Neural cell (in vitro differentiated cells): ENCODE data around the gene RALGDS. TPM values are rescaled to one million over a fixed set of nuclear protein-coding genes. Genes with fewer than 3 reads are reported as not detected.

Experiments
- H2AFZ ChIP-seq: fragments of 200-600, 300-800 bp; sonication (generic), shearing (Covaris generic); 2 replicates; pipeline ENCODE4 v1.6.0; 2014; ENCODE audit warnings: low read depth, mild to moderate bottlenecking, antibody characterized with exemption, low read length, moderate library complexity
- H3F3A ChIP-seq: fragments of 200-600 bp; shearing (Covaris generic); 2 replicates; pipeline ENCODE4 v1.6.1; 2016; ENCODE audit warnings: mild to moderate bottlenecking, moderate library complexity, mixed read lengths, antibody characterized with exemption, low read length; ENCODE audit not compliant: insufficient read depth, poor library complexity, severe bottlenecking
- H3K27ac ChIP-seq: fragments of 200-600, 300-800 bp; sonication (generic), shearing (Covaris generic); 2 replicates; pipeline ENCODE4 v1.5.1; 2014; ENCODE audit warnings: mild to moderate bottlenecking, low read length, moderate library complexity
- H3K27me3 ChIP-seq: fragments of 300-800, 200-600 bp; sonication (generic), shearing (Covaris generic); 2 replicates; pipeline ENCODE4 v1.6.0; 2014; ENCODE audit warnings: mild to moderate bottlenecking, low read depth, low read length, moderate library complexity; ENCODE audit not compliant: insufficient read depth
- H3K36me3 ChIP-seq: fragments of 300-800, 200-600 bp; sonication (generic), shearing (Covaris generic); 2 replicates; pipeline ENCODE4 v1.5.1; 2014; ENCODE audit warnings: mild to moderate bottlenecking, antibody characterized with exemption, low read length, moderate library complexity; ENCODE audit not compliant: insufficient read depth
- H3K4me2 ChIP-seq: fragments of 300-800, 200-600 bp; sonication (generic), shearing (Covaris generic); 2 replicates; pipeline ENCODE4 v1.6.0; 2014; ENCODE audit warnings: mild to moderate bottlenecking, low read length
- H3K4me3 ChIP-seq: fragments of 300-800, 200-600 bp; sonication (generic), shearing (Covaris generic); 2 replicates; pipeline ENCODE4 v1.5.1; 2014; ENCODE audit warnings: mild to moderate bottlenecking, low read length, moderate library complexity
- H3K79me2 ChIP-seq: fragments of 200-600 bp; shearing (Covaris generic); replicated peaks from 2 replicates; pipeline ENCODE4 v1.6.0; 2014; ENCODE audit warnings: mild to moderate bottlenecking, low read length, moderate library complexity; ENCODE audit not compliant: insufficient read depth
- H3K9ac ChIP-seq: fragments of 300-800, 200-600 bp; sonication (generic), shearing (Covaris generic); 2 replicates; pipeline ENCODE4 v1.6.1; 2016; ENCODE audit warnings: mild to moderate bottlenecking, low read length, mixed read lengths
- H3K9me2 ChIP-seq: fragments of 200-600 bp; shearing (Covaris generic); 2 replicates; pipeline ENCODE4 v1.6.1; 2016; ENCODE audit warnings: mild to moderate bottlenecking, low read length, mixed read lengths; ENCODE audit not compliant: insufficient read depth
- H3K9me3 ChIP-seq: fragments of 200-600, 300-800 bp; sonication (generic), shearing (Covaris generic); 2 replicates; pipeline ENCODE4 v1.6.1; 2016; ENCODE audit warnings: mild to moderate bottlenecking, mixed run types, low read length, moderate library complexity, mixed read lengths
- H4K20me1 ChIP-seq: fragments of 200-600 bp; shearing (Covaris generic); 2 replicates; pipeline ENCODE4 v1.6.1; 2016; ENCODE audit warnings: mild to moderate bottlenecking, mixed run types; ENCODE audit not compliant: insufficient read depth
- EP300 ChIP-seq: fragments of 450-650 bp; conservative IDR thresholded peaks from 2 replicates; pipeline ENCODE4 v1.6.1; 2014; ENCODE audit warnings: antibody characterized with exemption, mild to moderate bottlenecking, moderate library complexity; ENCODE audit not compliant: poor library complexity, severe bottlenecking
- EZH2 ChIP-seq: fragments of 200-600, 300-800 bp; shearing (Covaris generic), sonication (generic); IDR thresholded peaks from 2 replicates; pipeline ENCODE4 v1.6.1; 2014; ENCODE audit warnings: antibody characterized with exemption, low read length, borderline replicate concordance, mild to moderate bottlenecking; ENCODE audit not compliant: insufficient read depth, poor library complexity, severe bottlenecking
- MXI1 ChIP-seq: fragments of 450-650 bp; conservative IDR thresholded peaks from 2 replicates; pipeline ENCODE4 v1.6.1; 2014; ENCODE audit warnings: antibody characterized with exemption, mild to moderate bottlenecking; ENCODE audit not compliant: poor library complexity, severe bottlenecking
- POLR2AphosphoS5 ChIP-seq: IDR thresholded peaks from 2 replicates; pipeline ENCODE4 v1.6.1; 2012
- RAD21 ChIP-seq: fragments of 450-650 bp; conservative IDR thresholded peaks from 2 replicates; pipeline ENCODE4 v1.6.1; 2014; ENCODE audit warnings: antibody characterized with exemption, mild to moderate bottlenecking, moderate library complexity
- SMC3 ChIP-seq: fragments of 450-650 bp; conservative IDR thresholded peaks from 2 replicates; pipeline ENCODE4 v1.6.1; 2014; ENCODE audit warnings: antibody characterized with exemption, mild to moderate bottlenecking, moderate library complexity; ENCODE audit not compliant: poor library complexity
- TAF1 ChIP-seq: IDR thresholded peaks from 2 replicates; pipeline ENCODE4 v1.6.1; 2012; ENCODE audit warnings: low read depth
- polyA plus RNA-seq: library from polyadenylated mRNA; depleted of rRNA; stranded (reverse); fragments of >200 nt; gene quantifications from 2 replicates; pipeline ENCODE4 v1.2.3, GENCODE V29; 2014
- TF ChIP-seq, protein P1 (sequence below): fragments of 450-650 bp; IDR thresholded peaks from 2 replicates; pipeline ENCODE4 v1.5.1; 2014; ENCODE audit warnings: antibody characterized with exemption, mild to moderate bottlenecking, moderate library complexity; ENCODE audit not compliant: poor library complexity, severe bottlenecking
- TF ChIP-seq, protein P2 (sequence below): IDR thresholded peaks from 2 replicates; pipeline ENCODE4 v1.6.1; 2012; ENCODE audit warnings: borderline replicate concordance

The RALGDS gene
- polyA plus RNA-seq, 1 donor from 2014 or later: 174 TPM

DNA sequence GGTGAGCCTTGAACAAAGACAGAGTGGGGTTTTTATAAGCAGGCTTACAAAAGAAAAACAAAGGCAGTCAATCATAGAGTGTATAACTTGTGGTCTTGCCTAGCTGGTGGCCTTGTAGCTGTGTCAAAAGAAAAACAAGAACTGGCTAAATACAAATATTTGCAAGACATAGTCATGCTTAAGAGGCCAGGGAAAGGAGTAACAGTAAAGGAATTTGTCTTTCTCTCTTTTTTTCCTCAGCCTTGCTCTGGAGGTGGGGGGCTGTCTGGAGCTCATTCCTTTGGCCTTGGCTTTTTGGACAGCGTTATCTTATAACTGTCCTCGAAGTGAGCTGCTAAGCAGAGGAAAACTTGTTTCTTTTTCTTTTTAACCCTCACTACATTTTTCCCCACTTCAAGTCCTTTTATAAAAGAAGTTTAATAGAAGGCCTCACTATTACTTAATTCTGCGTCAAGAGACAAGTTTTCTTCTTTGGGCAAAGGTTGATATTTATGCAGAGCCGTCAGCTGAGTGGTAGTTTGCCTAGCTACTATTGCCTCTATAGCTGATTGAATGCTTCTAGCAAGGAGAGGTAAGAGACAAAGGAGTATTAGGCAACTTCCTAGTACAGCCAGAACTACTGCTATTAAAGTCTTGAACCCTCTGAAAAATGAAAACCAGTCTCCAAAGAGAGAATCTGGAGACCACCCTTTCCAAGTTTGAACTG lies 45.0 kb downstream of the RALGDS start:
- Histone ChIP-seq H3K27me3 (no peaks in the 10 kb centered on the region), H3K9ac (no peak overlapping the region), H3K9me3 (no peaks in the 10 kb centered on the region), H3K9me2 (no peaks in the 10 kb centered on the region), H3K36me3 (no peaks in the 10 kb centered on the region), H3K4me3 (no peak overlapping the region), H4K20me1 (no peaks in the 10 kb centered on the region), H3K79me2 (no peaks in the 10 kb centered on the region), H3F3A (no peaks in the 10 kb centered on the region), H2AFZ (no peak overlapping the region), H3K27ac (no peak overlapping the region), H3K4me2 (no peak overlapping the region)
- TF ChIP-seq, protein P1, sequence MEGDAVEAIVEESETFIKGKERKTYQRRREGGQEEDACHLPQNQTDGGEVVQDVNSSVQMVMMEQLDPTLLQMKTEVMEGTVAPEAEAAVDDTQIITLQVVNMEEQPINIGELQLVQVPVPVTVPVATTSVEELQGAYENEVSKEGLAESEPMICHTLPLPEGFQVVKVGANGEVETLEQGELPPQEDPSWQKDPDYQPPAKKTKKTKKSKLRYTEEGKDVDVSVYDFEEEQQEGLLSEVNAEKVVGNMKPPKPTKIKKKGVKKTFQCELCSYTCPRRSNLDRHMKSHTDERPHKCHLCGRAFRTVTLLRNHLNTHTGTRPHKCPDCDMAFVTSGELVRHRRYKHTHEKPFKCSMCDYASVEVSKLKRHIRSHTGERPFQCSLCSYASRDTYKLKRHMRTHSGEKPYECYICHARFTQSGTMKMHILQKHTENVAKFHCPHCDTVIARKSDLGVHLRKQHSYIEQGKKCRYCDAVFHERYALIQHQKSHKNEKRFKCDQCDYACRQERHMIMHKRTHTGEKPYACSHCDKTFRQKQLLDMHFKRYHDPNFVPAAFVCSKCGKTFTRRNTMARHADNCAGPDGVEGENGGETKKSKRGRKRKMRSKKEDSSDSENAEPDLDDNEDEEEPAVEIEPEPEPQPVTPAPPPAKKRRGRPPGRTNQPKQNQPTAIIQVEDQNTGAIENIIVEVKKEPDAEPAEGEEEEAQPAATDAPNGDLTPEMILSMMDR: no peak
- TF ChIP-seq TAF1: no peak
- no peak for TF ChIP-seq MXI1
- TF ChIP-seq EP300: no peak
- TF ChIP-seq, protein P2, sequence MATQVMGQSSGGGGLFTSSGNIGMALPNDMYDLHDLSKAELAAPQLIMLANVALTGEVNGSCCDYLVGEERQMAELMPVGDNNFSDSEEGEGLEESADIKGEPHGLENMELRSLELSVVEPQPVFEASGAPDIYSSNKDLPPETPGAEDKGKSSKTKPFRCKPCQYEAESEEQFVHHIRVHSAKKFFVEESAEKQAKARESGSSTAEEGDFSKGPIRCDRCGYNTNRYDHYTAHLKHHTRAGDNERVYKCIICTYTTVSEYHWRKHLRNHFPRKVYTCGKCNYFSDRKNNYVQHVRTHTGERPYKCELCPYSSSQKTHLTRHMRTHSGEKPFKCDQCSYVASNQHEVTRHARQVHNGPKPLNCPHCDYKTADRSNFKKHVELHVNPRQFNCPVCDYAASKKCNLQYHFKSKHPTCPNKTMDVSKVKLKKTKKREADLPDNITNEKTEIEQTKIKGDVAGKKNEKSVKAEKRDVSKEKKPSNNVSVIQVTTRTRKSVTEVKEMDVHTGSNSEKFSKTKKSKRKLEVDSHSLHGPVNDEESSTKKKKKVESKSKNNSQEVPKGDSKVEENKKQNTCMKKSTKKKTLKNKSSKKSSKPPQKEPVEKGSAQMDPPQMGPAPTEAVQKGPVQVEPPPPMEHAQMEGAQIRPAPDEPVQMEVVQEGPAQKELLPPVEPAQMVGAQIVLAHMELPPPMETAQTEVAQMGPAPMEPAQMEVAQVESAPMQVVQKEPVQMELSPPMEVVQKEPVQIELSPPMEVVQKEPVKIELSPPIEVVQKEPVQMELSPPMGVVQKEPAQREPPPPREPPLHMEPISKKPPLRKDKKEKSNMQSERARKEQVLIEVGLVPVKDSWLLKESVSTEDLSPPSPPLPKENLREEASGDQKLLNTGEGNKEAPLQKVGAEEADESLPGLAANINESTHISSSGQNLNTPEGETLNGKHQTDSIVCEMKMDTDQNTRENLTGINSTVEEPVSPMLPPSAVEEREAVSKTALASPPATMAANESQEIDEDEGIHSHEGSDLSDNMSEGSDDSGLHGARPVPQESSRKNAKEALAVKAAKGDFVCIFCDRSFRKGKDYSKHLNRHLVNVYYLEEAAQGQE: no peak
- TF ChIP-seq RAD21: no peak
- no peak for TF ChIP-seq SMC3
- TF ChIP-seq EZH2: no peak
- TF ChIP-seq POLR2AphosphoS5: no peak

DNA sequence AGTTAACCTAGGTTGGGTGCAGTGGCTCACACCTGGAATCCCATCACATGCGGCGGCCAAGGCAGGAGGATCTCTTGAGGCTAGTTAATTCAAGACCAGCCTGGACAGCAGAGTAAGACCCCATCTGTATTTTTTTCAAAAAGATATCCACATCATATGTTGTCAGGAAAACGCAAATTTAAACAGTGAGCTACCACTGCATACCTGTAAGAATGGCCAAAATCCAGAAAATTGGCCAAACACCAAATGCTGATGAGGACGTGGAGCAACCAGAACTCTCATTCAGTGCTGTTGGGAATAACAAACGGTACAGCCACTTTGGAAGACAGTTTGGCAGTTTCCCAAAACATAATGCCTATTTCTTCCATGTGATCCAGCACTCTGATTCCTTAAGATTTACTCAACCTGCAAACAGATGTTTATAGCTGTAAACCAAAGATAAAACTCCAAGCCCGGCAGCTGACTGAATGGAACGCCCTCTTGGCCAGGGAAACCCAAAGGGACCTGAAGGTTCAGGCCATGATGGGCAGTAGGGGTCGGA lies 46.9 kb downstream of the RALGDS start:
- TF ChIP-seq TAF1 (no peak), POLR2AphosphoS5 (no peak)
- no peaks in the 10 kb centered on the region for H3K27me3 ChIP-seq
- no peak overlapping the region for H3K4me2 ChIP-seq
- H3K36me3 ChIP-seq: no peaks in the 10 kb centered on the region
- H3K9ac ChIP-seq: no peak overlapping the region
- no peaks in the 10 kb centered on the region for H3K79me2 ChIP-seq
- no peak overlapping the region for H3K27ac ChIP-seq
- no peak overlapping the region for H2AFZ ChIP-seq
- H4K20me1 ChIP-seq: no peaks in the 10 kb centered on the region
- no peaks in the 10 kb centered on the region for H3K9me3 ChIP-seq
- H3K4me3 ChIP-seq: no peak overlapping the region
- no peaks in the 10 kb centered on the region for H3K9me2 ChIP-seq
- no peaks in the 10 kb centered on the region for H3F3A ChIP-seq
